GM12878 (cell line): ENCODE results near the gene KLHL30. TPM values are rescaled to one million over a fixed set of nuclear protein-coding genes. Genes with fewer than 3 reads are reported as not detected.

Experiments
- ATAC-seq: fragments of 200-7000 bp; cut with Tn5 transposase; 3 replicates; pipeline ENCODE4 v1.9.1; 2020; ENCODE audit warnings: mild to moderate bottlenecking, moderate library complexity
- BruUV-seq: library from RNA; stranded (reverse); fragments of 400-500 nt; replicated peaks from 2 replicates; lab custom pipeline; 2021; lab: Mats Ljungman, UMichigan
- CTCF ChIA-PET: fragments of 300-600 bp; sonication (Branson Sonifier 250); formaldehyde crosslinking; extraction: SDS; loops from one replicate; lab custom pipeline; 2021; ENCODE audit warnings: inconsistent platforms; lab: Yijun Ruan, JAX
- POLR2A ChIA-PET: fragments of 350-600 bp; formaldehyde crosslinking; extraction: SDS; loops from one replicate; lab custom pipeline; 2021; ENCODE audit warnings: inconsistent platforms; lab: Charles Lee
- RAD21 ChIA-PET: fragments of 300-600 bp; sonication (Branson Sonifier 250); formaldehyde crosslinking; loops from one replicate; lab custom pipeline; 2023; ENCODE audit warnings: antibody characterized with exemption; ENCODE audit not compliant: unreplicated experiment; lab: Charles Lee
- SMC1A ChIA-PET: fragments of 300-600 bp; sonication (Branson Sonifier 250); formaldehyde crosslinking; loops from one replicate; lab custom pipeline; 2023; ENCODE audit not compliant: unreplicated experiment, uncharacterized antibody; lab: Charles Lee
- DNase-seq: peaks from one replicate; pipeline ENCODE4 v3.0.0-alpha.2; 2011; ENCODE audit warnings: low read depth, low spot score
- FAIRE-seq: peaks from 3 replicates; lab custom pipeline; 2011; peaks lifted over from hg19 to GRCh38; lab: Jason Lieb, UNC
- H2AFZ ChIP-seq: 2 replicates; pipeline ENCODE4 v1.6.0; 2011; ENCODE audit warnings: low read depth, low read length, control low read depth; ENCODE audit not compliant: control insufficient read depth
- H3K27ac ChIP-seq: 2 replicates; pipeline ENCODE4 v1.5.1; 2011; ENCODE audit warnings: control low read depth; ENCODE audit not compliant: control insufficient read depth, insufficient read depth
- H3K27me3 ChIP-seq, 2 experiments: replicated peaks in 1 of 2; 2 replicates each; pipeline versions ENCODE4 v1.6.0 to v1.6.1; 2011; ENCODE audit warnings: low read length in 1 of 2; ENCODE audit not compliant: control insufficient read depth in 2 of 2, insufficient read depth in 2 of 2
- H3K36me3 ChIP-seq, 2 experiments: 2 replicates each; pipeline ENCODE4 v1.5.1; 2011; ENCODE audit warnings: low read length in 1 of 2; ENCODE audit not compliant: control insufficient read depth in 2 of 2, insufficient read depth in 2 of 2
- H3K4me1 ChIP-seq: 2 replicates; pipeline ENCODE4 v1.6.1; 2011; ENCODE audit warnings: mild to moderate bottlenecking, low read length, moderate library complexity, mixed read lengths; ENCODE audit not compliant: control insufficient read depth, insufficient read depth
- H3K4me2 ChIP-seq: 2 replicates; pipeline ENCODE4 v1.6.0; 2011; ENCODE audit warnings: control low read depth; ENCODE audit not compliant: control insufficient read depth, insufficient read depth
- H3K4me3 ChIP-seq: fragments of 200-600 bp; sonication (generic); 2 replicates; pipeline ENCODE4 v1.5.1; 2016
- H3K79me2 ChIP-seq: 2 replicates; pipeline ENCODE4 v1.6.0; 2011; ENCODE audit warnings: low read length; ENCODE audit not compliant: control insufficient read depth, insufficient read depth
- H3K9ac ChIP-seq: 2 replicates; pipeline ENCODE4 v1.8.0; 2011; ENCODE audit warnings: low read length, control low read depth, mixed read lengths; ENCODE audit not compliant: control insufficient read depth, insufficient read depth
- H3K9me3 ChIP-seq: replicated peaks from 3 replicates; pipeline ENCODE4 v1.5.1; 2011; ENCODE audit warnings: mild to moderate bottlenecking, low read length; ENCODE audit not compliant: control insufficient read depth, insufficient read depth
- H4K20me1 ChIP-seq: 2 replicates; pipeline ENCODE4 v1.6.0; 2011; ENCODE audit not compliant: control insufficient read depth, insufficient read depth
- PML ChIP-seq: IDR thresholded peaks from 2 replicates; pipeline ENCODE4 v1.6.1; 2012; ENCODE audit warnings: low read length, inconsistent platforms
- POLR2A ChIP-seq: IDR thresholded peaks from 2 replicates; pipeline ENCODE4 v1.6.1; 2011; ENCODE audit warnings: low read depth, mild to moderate bottlenecking, low read length
- SRF ChIP-seq, 2 experiments: IDR thresholded peaks; 2 replicates each; pipeline ENCODE4 v1.6.1; 2011; ENCODE audit warnings: low read depth in 2 of 2, low read length in 2 of 2, mild to moderate bottlenecking in 1 of 2, moderate library complexity in 1 of 2
- WGBS: methylation state at CpG from one replicate; pipeline ENCODE4 v1.1.6; 2016; ENCODE audit warnings: low lambda C conversion rate; ENCODE audit not compliant: insufficient replicate concordance, insufficient coverage; ENCODE audit errors: missing lambda C conversion rate; 5-methylcytosine and 5-hydroxymethylcytosine counted together
- in situ Hi-C: fragments of 300-500 bp; cut with MboI; formaldehyde crosslinking; loops from 9 replicates; pipeline ENCODE4 v1.14.3; 2018; ENCODE audit warnings: mixed read lengths
- intact Hi-C: fragments of 100-400 bp; cut with micrococcal nuclease; formaldehyde crosslinking; loops from one replicate; pipeline ENCODE4 v1.14.2; 2022; ENCODE audit not compliant: unreplicated experiment
- polyA plus RNA-seq, 11 experiments: library from polyadenylated mRNA; depleted of rRNA in 4 of 11; unstranded in 6 of 11; stranded (reverse) in 5 of 11; fragments of >200 nt; fragmentation: Nextera tagmentation in 4 of 11; fragmentation: Illumina TruSeq in 1 of 11; extraction: Ambion mirVana in 4 of 11; extraction: Trizol in 1 of 11; gene quantifications; 1 replicate in 1 of 11; 2 replicates in 10 of 11; pipeline versions ENCODE4 v1.2.1 to v1.2.3, GENCODE V29; 2011 to 2016; ENCODE audit warnings: inconsistent platforms in 2 of 11, missing spikeins in 2 of 11, low read depth in 1 of 11
- total RNA-seq, 4 experiments: library from RNA; depleted of rRNA in 3 of 4; stranded (reverse); fragments of >200 nt in 3 of 4; fragmentation: Illumina TruSeq in 1 of 4; extraction: Trizol in 1 of 4; gene quantifications; 2 replicates each; pipeline versions ENCODE4 v1.2.1 to v1.2.3, GENCODE V29; 2013 to 2021
- TF ChIP-seq, protein P1 (sequence below): fragments of 450-650 bp; IDR thresholded peaks from 2 replicates; pipeline ENCODE4 v1.6.1; 2017; ENCODE audit warnings: mild to moderate bottlenecking, low read depth, inconsistent platforms; ENCODE audit not compliant: poor library complexity, severe bottlenecking

Gene KLHL30
- total and polyA plus RNA-seq, 10 of the 15 experiments (the other 5 are each of a cell fraction or from before 2014, with no cell fraction given), result 0.03 TPM; not detected in 9

- no peaks in the 10 kb centered on the region for H3K79me2 ChIP-seq
- ChIA-PET SMC1A (no interaction called here), POLR2A (no interaction called here), RAD21 (no interaction called here), CTCF (interaction anchor here (0.6 to 0.7 kb wide), 2 partner anchors 14 to 424 kb away, joined by 3 read pairs; no protein-coding TSS in a partner anchor)
- no peak overlapping the region for H3K4me2 ChIP-seq
- no peaks in the 10 kb centered on the region for H3K4me1 ChIP-seq
- H2AFZ ChIP-seq, result no peak overlapping the region
- H3K9ac ChIP-seq, result no peak overlapping the region
- no peak overlapping the region for H3K4me3 ChIP-seq
- intact Hi-C loops (no loop called here), in situ Hi-C loops (no loop called here)
- no peaks in the 10 kb centered on the region; the same call in 1 of the 2 replicates for H4K20me1 ChIP-seq
- 0 out of 2 replicates have a peak, but pooled peaks have one; percentile 34 for TF ChIP-seq POLR2A
- TF ChIP-seq PML, result 0 out of 2 replicates have a peak, but pooled peaks have one; percentile 2
- TF ChIP-seq, protein P1, sequence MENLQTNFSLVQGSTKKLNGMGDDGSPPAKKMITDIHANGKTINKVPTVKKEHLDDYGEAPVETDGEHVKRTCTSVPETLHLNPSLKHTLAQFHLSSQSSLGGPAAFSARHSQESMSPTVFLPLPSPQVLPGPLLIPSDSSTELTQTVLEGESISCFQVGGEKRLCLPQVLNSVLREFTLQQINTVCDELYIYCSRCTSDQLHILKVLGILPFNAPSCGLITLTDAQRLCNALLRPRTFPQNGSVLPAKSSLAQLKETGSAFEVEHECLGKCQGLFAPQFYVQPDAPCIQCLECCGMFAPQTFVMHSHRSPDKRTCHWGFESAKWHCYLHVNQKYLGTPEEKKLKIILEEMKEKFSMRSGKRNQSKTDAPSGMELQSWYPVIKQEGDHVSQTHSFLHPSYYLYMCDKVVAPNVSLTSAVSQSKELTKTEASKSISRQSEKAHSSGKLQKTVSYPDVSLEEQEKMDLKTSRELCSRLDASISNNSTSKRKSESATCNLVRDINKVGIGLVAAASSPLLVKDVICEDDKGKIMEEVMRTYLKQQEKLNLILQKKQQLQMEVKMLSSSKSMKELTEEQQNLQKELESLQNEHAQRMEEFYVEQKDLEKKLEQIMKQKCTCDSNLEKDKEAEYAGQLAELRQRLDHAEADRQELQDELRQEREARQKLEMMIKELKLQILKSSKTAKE, result no peak
- no peak for TF ChIP-seq SRF (IDR thresholded peaks at IDR 0.05; ENCODE audit: low read depth in 2 of 2, low read length in 2 of 2)
- WGBS, result 96% methylated on average over 13 of the region's 13 CpGs
- H3K36me3 ChIP-seq, result peaks cover 7 to 15% of the 10 kb centered on the region in 2 experiments
- H3K27me3 ChIP-seq, result peaks cover 0 to under 1% of the 10 kb centered on the region in 2 experiments; a peak in 1 of 4 replicates
- FAIRE-seq (no peak), ATAC-seq (no peak), DNase-seq (no peak)
- BruUV-seq, result no TSS peak
- H3K27ac ChIP-seq, result no peak overlapping the region
- H3K9me3 ChIP-seq, result no peaks in the 10 kb centered on the region
These were observed 30.0 kb downstream of the KLHL30 start for GRCh38 chr2:238168196-238169047.
